HTR-8/SVneo (cell line): ENCODE results near the gene SAPCD1.

Experiments used
- DNase-seq: peaks from one replicate; pipeline ENCODE4 v3.0.0; 2011; ENCODE audit warnings: low spot score, mixed read lengths; ENCODE audit not compliant: insufficient read length
- FAIRE-seq: peaks from 2 replicates; lab custom pipeline; 2011; peaks lifted over from hg19 to GRCh38; lab: Jason Lieb, UNC

The SAPCD1 gene

GRCh38 chr6:31762356-31762755 lies at the start of gene SAPCD1:
SAPCD1 (plus strand) TSS chr6:31762656; CDS start chr6:31763055, 399 bp downstream.
- no peak for FAIRE-seq
- DNase-seq = no peak

GRCh38 chr6:31713465-31713864 lies 49.0 kb upstream of the SAPCD1 start:
- FAIRE-seq = no peak
- DNase-seq = no peak

- FAIRE-seq (no peak), DNase-seq (no peak)
Measured at GRCh38 chr6:31713991-31714684, 48.3 kb upstream of the SAPCD1 start.

- DNase-seq = no peak
- FAIRE-seq = no peak
Measured at GRCh38 chr6:31715022-31715958, 47.2 kb upstream of the SAPCD1 start, which contains the start of gene LY6G6D. LY6G6D (plus strand) TSS chr6:31715348; CDS start chr6:31715356, 8 bp downstream.

GRCh38 chr6:31717499-31718222 lies 44.8 kb upstream of the SAPCD1 start:
- peak; percentile 4 for FAIRE-seq
- no peak for DNase-seq

GRCh38 chr6:31718265-31718664 lies 44.2 kb upstream of the SAPCD1 start:
- DNase-seq (no peak), FAIRE-seq (no peak)

GRCh38 chr6:31719001-31719400 lies 43.5 kb upstream of the SAPCD1 start:
- no peak for FAIRE-seq
- no peak for DNase-seq

GRCh38 chr6:31720196-31720770 lies 42.2 kb upstream of the SAPCD1 start:
- no peak for DNase-seq
- no peak for FAIRE-seq

GRCh38 chr6:31721351-31722020 lies 41.0 kb upstream of the SAPCD1 start, which contains the start of gene LY6G6C:
LY6G6C (minus strand) TSS chr6:31721746; CDS start chr6:31721679, 67 bp downstream.
- DNase-seq = no peak
- no peak for FAIRE-seq

- DNase-seq (no peak), FAIRE-seq (no peak)
Measured at GRCh38 chr6:31722173-31722572, 40.3 kb upstream of the SAPCD1 start.

- FAIRE-seq (no peak), DNase-seq (no peak)
Measured at GRCh38 chr6:31723245-31723979, 39.0 kb upstream of the SAPCD1 start, which contains the start of gene MPIG6B. MPIG6B (plus strand) TSS chr6:31723373; CDS start chr6:31723384, 11 bp downstream.

GRCh38 chr6:31723980-31724691 lies 38.3 kb upstream of the SAPCD1 start:
- DNase-seq (no peak), FAIRE-seq (no peak)

GRCh38 chr6:31725502-31726350 lies 36.7 kb upstream of the SAPCD1 start:
- DNase-seq (no peak), FAIRE-seq (no peak)

GRCh38 chr6:31727034-31727716 lies 35.3 kb upstream of the SAPCD1 start:
- no peak for DNase-seq
- no peak for FAIRE-seq

GRCh38 chr6:31727717-31728671 lies 34.5 kb upstream of the SAPCD1 start:
- FAIRE-seq = no peak
- DNase-seq = no peak
